ENCODE data around the gene SLC22A15. TPM values are rescaled to one million over a fixed set of nuclear protein-coding genes. Genes with fewer than 3 reads are reported as not detected.

SLC22A15 gene
- total RNA-seq (1 to 10 TPM in 1 of 4 donors, under 1 TPM in 3; 0.39 to 1.0 (median 0.50) TPM), polyA plus RNA-seq (under 1 TPM; 0.09 to 0.18 (median 0.16) TPM)
- long read RNA-seq, donor 1, full-length matches to known transcripts, result 1 of 1 reads
- long read RNA-seq, donor 1, partial matches to known transcripts, result 0 of 1 reads
- long read RNA-seq, donor 1, other reads (novel, unspliced or antisense), result 0 of 1 reads
- long read RNA-seq, donor 2, result 0 reads

DNA sequence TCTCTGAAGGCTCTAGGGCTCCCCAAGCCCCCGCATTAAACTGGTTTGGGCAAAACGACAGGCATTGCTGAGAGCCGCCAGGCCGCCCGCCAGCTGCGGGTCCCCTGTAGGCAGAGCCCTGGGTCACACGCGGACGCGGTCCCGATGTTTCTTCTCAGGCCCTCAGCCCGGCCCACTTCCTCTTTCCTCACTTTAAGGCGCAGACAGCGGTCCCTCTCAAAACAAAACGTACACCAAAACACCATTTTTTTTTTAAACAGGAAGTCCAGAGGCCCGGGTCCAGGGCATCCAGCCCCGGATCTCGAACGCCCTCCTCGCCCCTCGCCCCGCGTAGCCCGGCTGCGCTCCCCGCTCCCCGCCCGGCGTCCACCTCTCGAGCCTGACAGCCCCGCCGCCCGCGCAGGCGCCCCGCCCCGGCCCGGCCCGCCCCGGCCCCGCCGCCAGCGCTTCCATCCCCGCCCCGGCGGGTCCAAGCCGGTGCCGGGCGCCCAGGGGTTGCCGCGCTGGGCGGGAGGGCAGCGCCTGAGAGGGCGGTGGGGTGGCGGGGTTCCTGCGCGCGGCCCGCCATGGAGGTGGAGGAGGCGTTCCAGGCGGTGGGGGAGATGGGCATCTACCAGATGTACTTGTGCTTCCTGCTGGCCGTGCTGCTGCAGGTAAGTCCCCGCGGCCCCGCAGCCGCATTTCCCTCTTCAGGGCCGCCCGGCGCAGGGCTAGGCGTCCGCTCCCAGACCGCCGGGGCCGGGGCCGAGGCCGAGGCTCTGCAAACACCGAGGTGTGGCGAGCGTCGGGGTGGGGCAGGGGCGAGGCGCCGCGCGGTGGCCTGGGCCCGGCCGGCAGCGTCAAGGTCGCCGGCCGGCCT is at the start of gene SLC22A15:
SLC22A15 (plus strand) TSS at position 452 of the 859 bp plus-strand sequence; CDS start at position 567, 115 bp downstream.
- Histone ChIP-seq H3K4me1 (no peaks in the 10 kb centered on the region), H3K4me3 (peak within 1 kb of the TSS; percentile 64), H3K27me3 (ENCODE audit: insufficient read depth in 3 of 3, low read length in 2 of 3) (peaks cover 0 to 50% (median 17%) of the 10 kb centered on the region in 3 donors), H3K9me3 (peaks cover 4% of the 10 kb centered on the region), H3K27ac (no peak within 1 kb of the TSS), H3K36me3 (ENCODE audit: insufficient read depth in 1 of 2, low read depth in 1 of 2) (no peaks in the 10 kb centered on the region)
- intact Hi-C loops (cut with DNase I), result loop anchor here in 1 of 2 donors (10.0 kb wide), 1 partner anchor 261 kb away; no protein-coding TSS in a partner anchor
- ATAC-seq, result peak in 3 of 4 donors; percentile 19 to 54 (median 46)
- 1 to 2% (median 2%) methylated on average over 71 to 91 of the region's 91 CpGs for WGBS, 3 donors
- TF ChIP-seq, protein P1, sequence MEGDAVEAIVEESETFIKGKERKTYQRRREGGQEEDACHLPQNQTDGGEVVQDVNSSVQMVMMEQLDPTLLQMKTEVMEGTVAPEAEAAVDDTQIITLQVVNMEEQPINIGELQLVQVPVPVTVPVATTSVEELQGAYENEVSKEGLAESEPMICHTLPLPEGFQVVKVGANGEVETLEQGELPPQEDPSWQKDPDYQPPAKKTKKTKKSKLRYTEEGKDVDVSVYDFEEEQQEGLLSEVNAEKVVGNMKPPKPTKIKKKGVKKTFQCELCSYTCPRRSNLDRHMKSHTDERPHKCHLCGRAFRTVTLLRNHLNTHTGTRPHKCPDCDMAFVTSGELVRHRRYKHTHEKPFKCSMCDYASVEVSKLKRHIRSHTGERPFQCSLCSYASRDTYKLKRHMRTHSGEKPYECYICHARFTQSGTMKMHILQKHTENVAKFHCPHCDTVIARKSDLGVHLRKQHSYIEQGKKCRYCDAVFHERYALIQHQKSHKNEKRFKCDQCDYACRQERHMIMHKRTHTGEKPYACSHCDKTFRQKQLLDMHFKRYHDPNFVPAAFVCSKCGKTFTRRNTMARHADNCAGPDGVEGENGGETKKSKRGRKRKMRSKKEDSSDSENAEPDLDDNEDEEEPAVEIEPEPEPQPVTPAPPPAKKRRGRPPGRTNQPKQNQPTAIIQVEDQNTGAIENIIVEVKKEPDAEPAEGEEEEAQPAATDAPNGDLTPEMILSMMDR (IDR thresholded peaks at IDR 0.05), result no peak
- peak; percentile 51 to 78 for DNase-seq

DNA sequence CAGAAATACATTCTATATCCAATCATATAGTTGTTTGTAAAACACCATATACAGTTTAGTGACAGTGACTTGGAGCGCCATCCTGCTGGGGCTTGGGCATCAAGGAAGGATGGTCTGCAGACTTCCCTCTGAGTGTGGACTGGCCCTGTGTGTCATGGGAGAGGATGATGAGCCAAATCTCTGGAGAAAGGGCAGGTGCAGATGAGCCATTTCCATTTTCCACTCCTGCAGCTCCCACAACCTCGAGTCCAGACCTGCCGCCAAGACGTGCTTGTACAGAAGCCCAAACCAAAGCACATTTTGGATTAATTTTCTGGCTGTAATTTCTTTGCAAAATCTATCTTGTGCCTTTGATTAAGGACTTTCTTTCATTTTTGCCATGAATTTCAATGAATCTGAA is 48.3 kb upstream of the SLC22A15 start:
- WGBS, 3 donors, result 39 to 49% (median 45%) methylated on average over 4 of the region's 4 CpGs
- intact Hi-C loops (cut with DNase I), result no loop called here
- no peak overlapping the region for H3K4me3 ChIP-seq
- ATAC-seq (no peak), DNase-seq (no peak)
- H3K4me1 ChIP-seq, result no peaks in the 10 kb centered on the region
- H3K27ac ChIP-seq, result no peak overlapping the region
- no peaks in the 10 kb centered on the region for H3K36me3 ChIP-seq (ENCODE audit: insufficient read depth in 1 of 2, low read depth in 1 of 2)
- TF ChIP-seq, protein P1 (IDR thresholded peaks at IDR 0.05), result no peak
- H3K27me3 ChIP-seq (ENCODE audit: insufficient read depth in 3 of 3, low read length in 2 of 3), result no peaks in the 10 kb centered on the region
- H3K9me3 ChIP-seq, result no peaks in the 10 kb centered on the region

DNA sequence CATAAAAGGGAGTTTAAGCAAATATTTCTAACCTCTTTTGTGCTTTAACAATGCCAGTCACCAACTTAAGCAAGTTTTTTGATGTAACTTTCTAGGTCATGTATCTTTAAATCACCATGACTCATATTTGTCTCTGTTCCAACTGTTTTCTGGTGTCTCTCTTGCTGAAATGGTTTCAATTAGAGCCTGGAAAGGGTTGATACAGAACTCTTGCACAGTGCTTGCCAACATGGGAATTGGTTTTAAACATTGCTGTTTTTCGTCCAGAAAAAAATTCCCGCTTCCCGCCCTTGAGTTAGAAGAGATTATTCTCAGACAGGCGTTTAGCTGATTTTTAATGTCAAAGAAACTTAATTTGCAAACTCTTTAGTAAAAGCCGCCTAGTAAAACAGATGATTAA is 46.4 kb upstream of the SLC22A15 start:
- TF ChIP-seq, protein P1 (IDR thresholded peaks at IDR 0.05), result no peak
- H3K27ac ChIP-seq, result no peak overlapping the region
- 23 to 42% (median 29%) methylated on average over 5 of the region's 5 CpGs for WGBS, 3 donors

DNA sequence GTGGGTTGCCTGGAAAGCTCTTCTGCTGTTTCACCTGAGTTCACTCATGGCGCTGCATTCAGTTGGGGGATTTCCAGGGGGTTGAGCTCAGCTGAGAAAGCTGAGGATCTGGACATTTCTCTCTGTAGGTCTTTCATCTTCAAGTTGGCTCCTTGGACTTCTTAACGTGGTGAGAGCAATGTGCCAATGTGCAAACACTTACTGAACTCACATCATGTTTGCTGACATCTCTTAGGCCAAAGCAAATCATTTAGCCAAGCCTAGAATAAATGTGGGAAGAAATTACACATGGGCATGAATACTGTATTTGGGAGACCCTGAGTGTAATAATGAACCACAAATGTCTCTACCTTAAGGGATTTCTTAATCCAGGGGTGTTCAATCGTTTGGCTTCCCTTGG is 42.7 kb upstream of the SLC22A15 start:
- DNase-seq (no peak), ATAC-seq (no peak)
- TF ChIP-seq, protein P1 (IDR thresholded peaks at IDR 0.05), result no peak
- WGBS, 3 donors, result 64 to 77% (median 68%) methylated on average over 3 of the region's 3 CpGs
- no peaks in the 10 kb centered on the region for H3K27me3 ChIP-seq (ENCODE audit: insufficient read depth in 3 of 3, low read length in 2 of 3)
- intact Hi-C loops (cut with DNase I), result no loop called here
- no peaks in the 10 kb centered on the region for H3K4me1 ChIP-seq
- no peak overlapping the region for H3K4me3 ChIP-seq
- no peaks in the 10 kb centered on the region for H3K9me3 ChIP-seq
- H3K36me3 ChIP-seq (ENCODE audit: insufficient read depth in 1 of 2, low read depth in 1 of 2), result no peaks in the 10 kb centered on the region
- no peak overlapping the region for H3K27ac ChIP-seq

More for the DNA sequence above, 46.4 kb upstream of the SLC22A15 start:
- no peaks in the 10 kb centered on the region for H3K27me3 ChIP-seq (ENCODE audit: insufficient read depth in 3 of 3, low read length in 2 of 3)
- DNase-seq (no peak), ATAC-seq (no peak)
- intact Hi-C loops (cut with DNase I), result no loop called here
- H3K4me1 ChIP-seq, result no peaks in the 10 kb centered on the region
- H3K4me3 ChIP-seq, result no peak overlapping the region
- no peaks in the 10 kb centered on the region for H3K9me3 ChIP-seq
- H3K36me3 ChIP-seq (ENCODE audit: insufficient read depth in 1 of 2, low read depth in 1 of 2), result no peaks in the 10 kb centered on the region
